Body of pancreas (tissue), 4 donors: ENCODE data around the gene CYBB.

Experiments used
- CTCF ChIP-seq, 7 experiments: fragments of 450-650 bp in 4 of 7; fragments of 200-600 bp in 3 of 7; sonication (generic) in 3 of 7; IDR thresholded peaks; one replicate each; pipeline ENCODE4 v1.5.1; 2016 to 2019; ENCODE audit warnings: antibody characterized with exemption in 7 of 7
- POLR2A ChIP-seq, 3 donors: fragments of 450-650 bp; IDR thresholded peaks; one replicate each; pipeline ENCODE4 v1.6.1; 2016; ENCODE audit warnings: antibody characterized with exemption in 3 of 3, mild to moderate bottlenecking in 2 of 3

DNA sequence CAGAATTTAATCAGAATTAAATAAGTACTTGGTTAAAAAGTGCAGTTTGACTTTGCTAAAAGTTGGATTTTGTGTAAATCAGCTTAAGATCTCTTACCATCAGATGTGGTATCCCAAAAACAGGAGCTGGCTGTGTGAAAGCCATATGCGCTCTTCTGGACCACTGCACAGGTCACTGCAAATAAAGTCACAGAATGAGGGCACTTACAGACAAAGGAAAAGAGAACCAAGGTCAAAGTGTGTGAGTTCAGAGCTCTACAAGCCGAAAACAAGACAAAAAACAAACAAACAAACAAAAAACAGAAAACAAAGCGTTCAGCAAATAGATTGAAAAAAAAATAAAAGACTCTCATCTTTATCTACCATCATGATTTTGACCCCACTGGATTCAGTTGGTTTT lies 61.1 kb downstream of the CYBB start:
- TF ChIP-seq POLR2A (IDR thresholded peaks at IDR 0.05): no peak
- no peak for TF ChIP-seq CTCF (IDR thresholded peaks at IDR 0.05)
